ENCODE data around the gene ARHGAP10.

Gene ARHGAP10

GRCh38 chr4:147944670-147945260, 212.9 kb downstream of the ARHGAP10 start:
- H3K4me3 ChIP-seq (ENCODE audit: low read depth, low read length), result no peak overlapping the region
- TF ChIP-seq CTCF (IDR thresholded peaks at IDR 0.05; ENCODE audit: borderline replicate concordance, insufficient read depth, low read depth, low read length), result no peak

- no peak for TF ChIP-seq CTCF (IDR thresholded peaks at IDR 0.05; ENCODE audit: borderline replicate concordance, insufficient read depth, low read depth, low read length)
- H3K4me3 ChIP-seq (ENCODE audit: low read depth, low read length), result no peak overlapping the region
Observed at GRCh38 chr4:147948336-147948735, 216.4 kb downstream of the ARHGAP10 start.

- H3K4me3 ChIP-seq (ENCODE audit: low read depth, low read length), result no peak overlapping the region
- TF ChIP-seq CTCF (IDR thresholded peaks at IDR 0.05; ENCODE audit: borderline replicate concordance, insufficient read depth, low read depth, low read length), result no peak
Observed at GRCh38 chr4:147950261-147950660, 218.4 kb downstream of the ARHGAP10 start.

GRCh38 chr4:147950841-147951240, 219.0 kb downstream of the ARHGAP10 start:
- no peak for TF ChIP-seq CTCF (IDR thresholded peaks at IDR 0.05; ENCODE audit: borderline replicate concordance, insufficient read depth, low read depth, low read length)
- no peak overlapping the region for H3K4me3 ChIP-seq (ENCODE audit: low read depth, low read length)

GRCh38 chr4:147954850-147955249, 223.0 kb downstream of the ARHGAP10 start:
- no peak for TF ChIP-seq CTCF (IDR thresholded peaks at IDR 0.05; ENCODE audit: borderline replicate concordance, insufficient read depth, low read depth, low read length)
- no peak overlapping the region for H3K4me3 ChIP-seq (ENCODE audit: low read depth, low read length)

GRCh38 chr4:147955827-147956558, 224.1 kb downstream of the ARHGAP10 start:
- TF ChIP-seq CTCF (IDR thresholded peaks at IDR 0.05; ENCODE audit: borderline replicate concordance, insufficient read depth, low read depth, low read length), result no peak
- H3K4me3 ChIP-seq (ENCODE audit: low read depth, low read length), result no peak overlapping the region

- H3K4me3 ChIP-seq (ENCODE audit: low read depth, low read length), result no peak overlapping the region
- TF ChIP-seq CTCF (IDR thresholded peaks at IDR 0.05; ENCODE audit: borderline replicate concordance, insufficient read depth, low read depth, low read length), result no peak
Observed at GRCh38 chr4:147957446-147957845, 225.6 kb downstream of the ARHGAP10 start.

Measured in GM12875 (cell line).